ENCODE data around the gene SPTLC2. TPM values are rescaled to one million over a fixed set of nuclear protein-coding genes. Genes with fewer than 3 reads are reported as not detected.

The SPTLC2 gene
- polyA plus RNA-seq, 1 donor: 20.3 TPM

DNA sequence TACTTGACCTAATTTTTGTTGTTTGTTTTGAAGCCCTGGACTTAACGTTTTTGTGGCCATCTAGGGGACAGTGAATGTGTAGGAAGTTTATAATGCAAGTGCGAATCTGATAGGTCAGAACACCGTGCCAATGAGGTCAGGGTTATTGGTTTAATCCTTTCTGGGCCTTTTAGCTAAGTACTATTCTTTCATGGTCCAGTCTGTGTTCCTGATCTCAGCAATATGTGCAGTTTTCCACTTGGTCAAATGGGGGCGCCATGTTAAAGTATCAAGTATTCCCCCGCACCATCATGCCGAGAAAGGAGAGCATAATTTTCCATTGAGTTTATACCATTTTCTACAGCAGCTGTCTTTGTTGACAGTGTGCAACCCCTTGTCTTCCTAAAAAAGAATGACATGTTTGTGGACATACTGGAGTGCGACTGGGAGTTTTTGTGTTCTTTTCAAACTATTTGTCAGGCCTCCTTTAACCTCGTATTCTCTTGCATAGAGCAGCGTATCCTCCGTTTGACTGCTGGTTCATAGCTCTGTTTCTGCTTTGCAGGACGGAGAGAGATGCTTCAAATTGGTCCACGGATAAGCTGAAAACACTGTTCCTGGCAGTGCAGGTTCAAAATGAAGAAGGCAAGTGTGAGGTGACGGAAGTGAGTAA, 157.2 kb downstream of the SPTLC2 start:
- DNase-seq: peak; percentile 33

DNA sequence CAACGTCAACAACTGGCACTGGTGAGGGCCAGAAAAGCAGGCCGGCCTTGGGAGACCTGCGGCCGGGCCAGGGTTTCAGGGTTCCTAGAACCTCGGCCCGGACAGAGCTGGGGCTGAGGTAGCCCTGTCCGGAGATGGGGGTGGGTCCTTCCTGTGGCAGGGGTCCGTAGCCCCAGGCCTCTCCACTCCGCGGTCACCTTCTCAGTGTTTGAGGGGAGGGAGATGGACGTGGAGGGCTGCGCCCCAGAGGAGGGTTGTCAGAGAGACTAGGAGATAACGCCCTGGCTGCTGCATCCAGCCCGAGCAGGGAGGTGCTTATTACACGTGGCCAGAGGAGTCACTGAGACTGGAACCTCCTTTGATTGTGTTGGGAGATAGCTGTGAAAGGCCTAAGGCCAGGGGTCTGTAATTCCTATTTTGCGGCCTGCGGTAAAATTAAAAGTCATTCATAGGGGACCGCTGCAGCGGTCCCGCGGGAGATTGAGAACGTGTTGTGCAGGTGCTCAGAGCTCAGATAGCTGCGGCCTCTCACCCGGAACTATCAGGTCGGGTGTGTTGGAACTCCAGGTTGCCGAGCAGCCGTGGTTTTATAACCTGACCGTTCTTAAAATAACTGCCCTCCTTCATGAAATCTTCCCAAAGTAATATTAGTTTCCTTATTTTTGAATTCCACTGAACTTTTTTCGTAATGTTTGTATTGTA, 158.0 kb downstream of the SPTLC2 start:
- peak; percentile 29 for DNase-seq

DNA sequence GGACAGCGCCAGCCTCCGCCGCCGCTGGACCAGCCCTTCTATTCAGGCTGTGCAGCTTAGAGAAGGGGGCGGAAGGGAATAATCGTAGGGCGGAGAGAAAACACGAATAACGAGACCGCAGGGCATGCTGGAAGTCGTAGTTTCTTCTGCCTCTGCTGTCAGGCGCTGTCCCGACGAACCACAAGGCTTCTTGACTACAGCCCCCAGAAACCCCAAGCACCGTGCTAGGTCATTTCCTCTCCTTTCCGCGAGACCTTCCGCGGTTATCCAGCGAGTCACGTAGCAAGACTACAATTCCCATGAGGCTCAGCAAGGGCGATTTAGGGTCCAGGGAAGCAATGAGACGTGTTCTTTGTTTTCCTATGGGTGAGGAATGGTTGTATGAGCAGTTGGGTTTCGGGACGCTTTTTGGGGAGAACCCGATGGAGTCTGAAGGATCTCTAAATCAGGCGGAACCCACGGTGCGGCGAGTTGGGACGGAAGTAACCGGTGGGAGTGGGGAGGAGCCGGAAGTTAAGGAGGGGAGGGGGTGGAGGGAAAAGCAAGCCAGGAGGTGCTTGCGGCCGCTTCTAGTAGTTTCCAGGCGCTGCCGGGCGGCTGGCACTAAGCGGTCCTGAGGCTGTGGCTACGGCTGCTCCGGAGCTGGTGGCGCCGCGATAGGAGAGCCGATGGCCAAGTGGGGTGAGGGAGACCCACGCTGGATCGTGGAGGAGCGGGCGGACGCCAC, 158.8 kb downstream of the SPTLC2 start, which contains the start of the genes AHSA1 and VIPAS39:
TSS of gene AHSA1 (plus strand) at position 572 of the 727 bp plus-strand sequence. CDS start at position 669, 97 bp downstream.
TSS of gene VIPAS39 (minus strand) at position 80 of the 727 bp plus-strand sequence. CDS start 3,499 bp downstream, outside the sequence.
- peak; percentile 98 for DNase-seq

DNA sequence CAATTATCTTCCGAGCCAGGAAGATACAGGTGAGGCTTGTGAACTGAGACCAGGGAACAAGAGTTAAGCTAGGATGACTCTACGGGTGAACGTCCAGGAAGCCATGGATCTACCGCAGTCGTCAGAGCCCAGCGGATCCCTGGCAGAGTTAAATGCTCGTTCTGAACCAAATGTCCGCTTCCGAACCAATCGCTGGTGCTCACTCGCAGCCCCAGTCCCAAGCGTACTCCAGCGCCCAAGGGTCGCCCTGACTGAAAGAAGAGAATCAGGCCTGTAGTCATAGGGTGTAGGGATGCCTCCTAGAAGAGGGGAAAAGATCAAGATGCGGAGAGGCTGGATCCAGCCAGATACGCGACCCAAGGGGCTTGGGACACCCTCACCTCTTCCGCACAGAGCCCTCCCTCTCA, 159.3 kb downstream of the SPTLC2 start:
- DNase-seq: no peak

Other genes with a start within 250 kb of the SPTLC2 start
- 5.4 TPM for gene TMED8, start 239.5 kb downstream of the SPTLC2 start, polyA plus RNA-seq (ENCODE audit: insufficient read length)
- 0.35 TPM for gene SAMD15, start 239.3 kb downstream of the SPTLC2 start, polyA plus RNA-seq (ENCODE audit: insufficient read length)
- gene NOXRED1, start 193.1 kb downstream of the SPTLC2 start, polyA plus RNA-seq (ENCODE audit: insufficient read length): 0.48 TPM
- 22.7 TPM for gene VIPAS39, start 159.0 kb downstream of the SPTLC2 start, polyA plus RNA-seq (ENCODE audit: insufficient read length)
- 109 TPM for gene AHSA1, start 158.5 kb downstream of the SPTLC2 start, polyA plus RNA-seq (ENCODE audit: insufficient read length)
- gene ISM2, start 117.8 kb downstream of the SPTLC2 start, polyA plus RNA-seq (ENCODE audit: insufficient read length): 0.10 TPM
- gene ALKBH1, start 91.4 kb upstream of the SPTLC2 start, polyA plus RNA-seq (ENCODE audit: insufficient read length): 13.3 TPM
- 63.4 TPM for gene SLIRP, start 91.5 kb upstream of the SPTLC2 start, polyA plus RNA-seq (ENCODE audit: insufficient read length)
- 52.5 TPM for gene SNW1, start 144.5 kb upstream of the SPTLC2 start, polyA plus RNA-seq (ENCODE audit: insufficient read length)
- gene ADCK1, start 183.5 kb upstream of the SPTLC2 start, polyA plus RNA-seq (ENCODE audit: insufficient read length): 8.4 TPM